ENCODE measurements around the gene ZNF710. TPM values are rescaled to one million over a fixed set of nuclear protein-coding genes. Genes with fewer than 3 reads are reported as not detected.

Gene ZNF710
- total and polyA plus RNA-seq, 2 of the 13 experiments (the other 11 are each of a cell fraction or from before 2014, with no cell fraction given): 4.7 to 20.6 TPM

- TF ChIP-seq ZHX2 (IDR thresholded peaks at IDR 0.05; ENCODE audit: low read depth) (no peak), ZHX2 (CRISPR knock-in tag; IDR thresholded peaks at IDR 0.05; ENCODE audit: borderline replicate concordance) (no peak), TRIM24 (CRISPR knock-in tag; IDR thresholded peaks at IDR 0.05) (peak; percentile 68; the same call in 1 of the 2 replicates), ZC3H13 (CRISPR knock-in tag; IDR thresholded peaks at IDR 0.05) (0 out of 2 replicates have a peak, but pooled peaks have one; percentile 36), ZNF652 (CRISPR knock-in tag; IDR thresholded peaks at IDR 0.05; ENCODE audit: borderline replicate concordance, low read depth) (no peak), AKAP8 (CRISPR knock-in tag; IDR thresholded peaks at IDR 0.05) (no peak), SOX5 (CRISPR knock-in tag; IDR thresholded peaks at IDR 0.05; ENCODE audit: borderline replicate concordance) (0 out of 2 replicates have a peak, but pooled peaks have one; percentile 25), ZNF556 (CRISPR knock-in tag; IDR thresholded peaks at IDR 0.05; ENCODE audit: borderline replicate concordance) (peak; percentile 28; the same call in 1 of the 2 replicates), ZNF382 (CRISPR knock-in tag; IDR thresholded peaks at IDR 0.05; ENCODE audit: borderline replicate concordance) (no peak), DPF2 (CRISPR knock-in tag; IDR thresholded peaks at IDR 0.05; ENCODE audit: borderline replicate concordance, low read depth) (peak; percentile 51; the same call in 1 of the 2 replicates), ZNF280B (CRISPR knock-in tag; IDR thresholded peaks at IDR 0.05; ENCODE audit: borderline replicate concordance) (no peak), FOXM1 (CRISPR knock-in tag; IDR thresholded peaks at IDR 0.05) (no peak), ZBTB7B (CRISPR knock-in tag; IDR thresholded peaks at IDR 0.05) (0 out of 2 replicates have a peak, but pooled peaks have one; percentile 56)
- TF ChIP-seq, protein P1, sequence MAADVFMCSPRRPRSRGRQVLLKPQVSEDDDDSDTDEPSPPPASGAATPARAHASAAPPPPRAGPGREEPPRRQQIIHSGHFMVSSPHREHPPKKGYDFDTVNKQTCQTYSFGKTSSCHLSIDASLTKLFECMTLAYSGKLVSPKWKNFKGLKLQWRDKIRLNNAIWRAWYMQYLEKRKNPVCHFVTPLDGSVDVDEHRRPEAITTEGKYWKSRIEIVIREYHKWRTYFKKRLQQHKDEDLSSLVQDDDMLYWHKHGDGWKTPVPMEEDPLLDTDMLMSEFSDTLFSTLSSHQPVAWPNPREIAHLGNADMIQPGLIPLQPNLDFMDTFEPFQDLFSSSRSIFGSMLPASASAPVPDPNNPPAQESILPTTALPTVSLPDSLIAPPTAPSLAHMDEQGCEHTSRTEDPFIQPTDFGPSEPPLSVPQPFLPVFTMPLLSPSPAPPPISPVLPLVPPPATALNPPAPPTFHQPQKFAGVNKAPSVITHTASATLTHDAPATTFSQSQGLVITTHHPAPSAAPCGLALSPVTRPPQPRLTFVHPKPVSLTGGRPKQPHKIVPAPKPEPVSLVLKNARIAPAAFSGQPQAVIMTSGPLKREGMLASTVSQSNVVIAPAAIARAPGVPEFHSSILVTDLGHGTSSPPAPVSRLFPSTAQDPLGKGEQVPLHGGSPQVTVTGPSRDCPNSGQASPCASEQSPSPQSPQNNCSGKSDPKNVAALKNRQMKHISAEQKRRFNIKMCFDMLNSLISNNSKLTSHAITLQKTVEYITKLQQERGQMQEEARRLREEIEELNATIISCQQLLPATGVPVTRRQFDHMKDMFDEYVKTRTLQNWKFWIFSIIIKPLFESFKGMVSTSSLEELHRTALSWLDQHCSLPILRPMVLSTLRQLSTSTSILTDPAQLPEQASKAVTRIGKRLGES (CRISPR knock-in tag; IDR thresholded peaks at IDR 0.05; ENCODE audit: borderline replicate concordance): no peak
- TF ChIP-seq, protein P2, sequence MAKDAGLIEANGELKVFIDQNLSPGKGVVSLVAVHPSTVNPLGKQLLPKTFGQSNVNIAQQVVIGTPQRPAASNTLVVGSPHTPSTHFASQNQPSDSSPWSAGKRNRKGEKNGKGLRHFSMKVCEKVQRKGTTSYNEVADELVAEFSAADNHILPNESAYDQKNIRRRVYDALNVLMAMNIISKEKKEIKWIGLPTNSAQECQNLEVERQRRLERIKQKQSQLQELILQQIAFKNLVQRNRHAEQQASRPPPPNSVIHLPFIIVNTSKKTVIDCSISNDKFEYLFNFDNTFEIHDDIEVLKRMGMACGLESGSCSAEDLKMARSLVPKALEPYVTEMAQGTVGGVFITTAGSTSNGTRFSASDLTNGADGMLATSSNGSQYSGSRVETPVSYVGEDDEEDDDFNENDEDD (CRISPR knock-in tag; IDR thresholded peaks at IDR 0.05; ENCODE audit: borderline replicate concordance): no peak; the same call in 1 of the 2 replicates
- TF ChIP-seq, protein P3, sequence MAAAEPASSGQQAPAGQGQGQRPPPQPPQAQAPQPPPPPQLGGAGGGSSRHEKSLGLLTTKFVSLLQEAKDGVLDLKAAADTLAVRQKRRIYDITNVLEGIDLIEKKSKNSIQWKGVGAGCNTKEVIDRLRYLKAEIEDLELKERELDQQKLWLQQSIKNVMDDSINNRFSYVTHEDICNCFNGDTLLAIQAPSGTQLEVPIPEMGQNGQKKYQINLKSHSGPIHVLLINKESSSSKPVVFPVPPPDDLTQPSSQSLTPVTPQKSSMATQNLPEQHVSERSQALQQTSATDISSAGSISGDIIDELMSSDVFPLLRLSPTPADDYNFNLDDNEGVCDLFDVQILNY (CRISPR knock-in tag; conservative IDR thresholded peaks at IDR 0.05): no peak
Measured at GRCh38 chr15:90035095-90035839, 34.1 kb downstream of the ZNF710 start (continued).

Measured in HepG2 (cell line).